HG03066 (cell line): ENCODE data around the gene SLC46A2.

Source experiments
- ATAC-seq: cut with Tn5 transposase; IDR thresholded peaks from one replicate; pipeline ENCODE4 v1.9.1; 2021; ENCODE audit warnings: low read depth; ENCODE audit not compliant: unreplicated experiment

SLC46A2 gene, protein sequence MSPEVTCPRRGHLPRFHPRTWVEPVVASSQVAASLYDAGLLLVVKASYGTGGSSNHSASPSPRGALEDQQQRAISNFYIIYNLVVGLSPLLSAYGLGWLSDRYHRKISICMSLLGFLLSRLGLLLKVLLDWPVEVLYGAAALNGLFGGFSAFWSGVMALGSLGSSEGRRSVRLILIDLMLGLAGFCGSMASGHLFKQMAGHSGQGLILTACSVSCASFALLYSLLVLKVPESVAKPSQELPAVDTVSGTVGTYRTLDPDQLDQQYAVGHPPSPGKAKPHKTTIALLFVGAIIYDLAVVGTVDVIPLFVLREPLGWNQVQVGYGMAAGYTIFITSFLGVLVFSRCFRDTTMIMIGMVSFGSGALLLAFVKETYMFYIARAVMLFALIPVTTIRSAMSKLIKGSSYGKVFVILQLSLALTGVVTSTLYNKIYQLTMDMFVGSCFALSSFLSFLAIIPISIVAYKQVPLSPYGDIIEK

GRCh38 chr9:112890106-112891081 lies at the start of gene SLC46A2:
SLC46A2 (minus strand) TSS chr9:112890876; CDS start chr9:112890681, 195 bp downstream.
- no peak for ATAC-seq

- no peak for ATAC-seq
Measured at GRCh38 chr9:112939418-112939817, 48.7 kb upstream of the SLC46A2 start.

- no peak for ATAC-seq
Measured at GRCh38 chr9:112933696-112934095, 43.0 kb upstream of the SLC46A2 start.

DNA sequence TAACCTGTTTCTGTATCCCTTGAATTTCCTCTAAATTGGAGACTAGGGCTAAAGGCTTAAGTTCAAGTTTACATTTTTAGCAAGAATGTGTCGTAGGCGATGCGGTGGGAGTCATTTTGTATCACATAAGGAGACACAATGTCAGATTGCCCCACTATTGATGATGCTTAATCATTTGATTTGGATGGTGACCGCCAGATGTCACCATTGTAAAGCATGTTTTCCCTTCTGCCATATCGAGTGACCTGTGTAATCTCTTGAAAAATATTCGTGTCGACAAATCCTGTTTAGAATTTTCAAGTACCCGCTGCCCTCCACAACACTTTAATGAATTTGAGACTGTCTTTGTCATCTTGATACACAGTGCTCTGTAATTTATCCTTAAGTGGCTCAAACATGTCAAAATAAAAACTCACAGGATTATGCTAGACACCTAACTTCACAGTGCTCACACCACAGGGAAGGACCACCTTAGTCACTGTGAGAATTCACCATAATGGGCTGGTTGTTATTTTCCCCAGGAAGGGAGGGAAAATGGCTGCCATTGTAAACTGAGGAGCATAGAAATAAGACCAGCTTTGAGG lies 34.5 kb upstream of the SLC46A2 start:
- ATAC-seq: no peak

DNA sequence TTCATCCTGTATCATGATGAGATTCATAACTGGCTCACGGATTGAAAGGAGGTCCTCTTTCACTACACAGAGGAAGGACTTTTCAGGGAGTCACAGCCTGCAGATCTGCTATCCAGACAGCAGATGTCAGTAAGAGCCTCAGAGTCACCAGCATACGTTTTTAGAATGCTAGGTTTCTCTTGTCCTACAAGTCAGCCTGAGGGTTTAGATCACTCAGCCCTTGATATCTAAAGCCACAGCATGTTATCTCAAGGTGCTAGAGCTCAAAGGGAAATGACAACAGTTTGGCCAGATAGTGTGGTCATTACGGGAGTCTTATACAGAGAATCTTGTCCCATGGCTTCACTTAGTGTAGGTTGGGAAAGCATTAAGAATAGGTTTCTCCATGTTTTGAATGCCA lies 30.9 kb upstream of the SLC46A2 start:
- no peak for ATAC-seq

DNA sequence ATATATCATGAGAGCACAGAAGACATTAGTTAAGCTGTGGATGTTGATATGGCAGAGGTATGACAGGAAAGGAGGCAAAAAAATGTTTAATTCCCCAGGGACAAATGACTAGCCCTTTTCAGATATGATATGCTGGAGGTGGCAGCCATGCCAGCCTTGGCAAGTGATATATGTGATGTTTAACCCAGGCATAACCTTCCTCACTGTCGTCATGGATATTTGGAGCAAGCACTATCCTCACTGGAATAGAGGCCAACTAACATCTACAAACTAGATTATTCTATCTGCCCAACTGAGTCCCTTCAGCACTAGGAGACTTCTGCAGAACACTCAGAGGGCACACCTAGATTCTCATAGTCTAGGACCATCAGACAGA lies 27.3 kb upstream of the SLC46A2 start:
- no peak for ATAC-seq

- no peak for ATAC-seq
Measured at GRCh38 chr9:112917047-112917986, 26.6 kb upstream of the SLC46A2 start.

GRCh38 chr9:112914524-112914923 lies 23.8 kb upstream of the SLC46A2 start:
- no peak for ATAC-seq

- no peak for ATAC-seq
Measured at GRCh38 chr9:112913326-112913725, 22.6 kb upstream of the SLC46A2 start.

- no peak for ATAC-seq
Measured at GRCh38 chr9:112912636-112913035, 22.0 kb upstream of the SLC46A2 start.

DNA sequence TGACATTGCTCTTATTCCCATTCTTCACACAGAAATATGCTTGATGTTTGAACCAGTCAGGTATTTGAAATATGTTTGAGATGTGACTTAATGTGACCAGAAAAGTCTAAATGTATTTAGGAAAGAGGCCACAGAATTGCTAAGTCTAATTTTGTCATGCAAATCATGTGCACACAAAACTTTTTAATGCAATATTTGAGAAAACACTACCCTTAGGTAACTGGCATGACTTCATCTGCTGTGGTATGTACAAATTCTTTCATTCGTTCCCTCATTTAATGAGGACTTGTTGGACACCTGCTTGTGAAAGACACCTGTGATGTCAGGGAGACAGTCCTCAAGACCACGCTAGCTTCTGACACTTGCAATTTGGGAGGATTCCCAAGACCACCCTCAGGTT lies 21.1 kb upstream of the SLC46A2 start:
- ATAC-seq: no peak

DNA sequence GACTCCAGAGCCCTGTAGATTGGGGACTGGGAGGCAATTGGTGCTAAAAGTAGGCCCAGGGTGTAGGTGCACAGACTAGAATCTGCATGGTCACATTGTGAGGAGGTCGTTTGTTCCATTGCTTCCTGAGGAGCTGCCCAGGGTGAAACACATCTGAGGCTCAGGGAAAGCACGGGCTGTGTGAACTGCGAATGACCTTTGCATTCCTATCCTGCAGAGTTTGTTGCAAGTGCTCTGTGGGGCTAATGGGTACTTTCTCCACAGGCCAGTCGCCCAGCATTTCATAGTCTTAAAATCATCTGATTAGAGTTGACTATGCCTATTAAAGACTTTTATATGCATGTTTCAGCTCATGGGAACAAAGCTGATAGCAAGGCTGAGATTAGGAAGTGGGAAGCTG lies 14.4 kb upstream of the SLC46A2 start:
- no peak for ATAC-seq

DNA sequence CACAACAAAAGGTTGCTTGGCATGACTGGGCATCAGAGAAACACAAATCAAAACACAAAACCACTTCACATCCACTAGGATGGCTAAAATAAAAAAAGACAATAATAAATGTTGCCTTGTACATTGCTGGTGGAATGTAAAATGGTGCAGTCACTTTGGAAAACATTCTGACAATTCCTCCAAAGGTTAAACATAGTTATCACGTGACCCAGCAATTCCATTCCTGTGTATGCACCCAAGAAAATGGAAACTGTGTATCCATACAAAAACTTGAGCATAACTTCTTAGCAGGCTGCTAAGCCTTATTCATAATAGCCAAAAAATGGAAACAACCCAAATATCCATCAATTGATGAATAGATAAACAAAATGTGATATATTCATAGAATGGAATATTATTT lies 10.2 kb upstream of the SLC46A2 start:
- ATAC-seq: no peak

DNA sequence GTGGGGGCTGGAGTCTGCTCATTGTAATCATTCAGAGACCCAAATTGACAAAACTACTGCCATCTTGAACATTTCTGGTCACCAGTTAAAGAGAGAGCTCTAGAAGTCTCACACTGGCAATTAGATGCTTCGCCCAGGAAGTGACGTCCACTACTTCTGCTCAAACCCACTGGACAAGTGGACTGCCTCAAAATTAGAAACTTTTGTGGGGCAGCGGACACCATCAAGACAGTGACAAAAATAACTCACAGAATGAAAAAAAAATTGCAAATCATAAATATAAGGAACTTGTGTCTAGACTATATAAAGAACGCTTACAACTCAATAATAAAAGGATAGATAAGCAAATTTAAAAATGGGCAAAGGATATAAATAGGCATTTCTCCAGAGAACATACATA lies 9.8 kb upstream of the SLC46A2 start:
- no peak for ATAC-seq

GRCh38 chr9:112898872-112899311 lies 8.2 kb upstream of the SLC46A2 start:
- no peak for ATAC-seq

GRCh38 chr9:112896131-112896530 lies 5.5 kb upstream of the SLC46A2 start:
- no peak for ATAC-seq

DNA sequence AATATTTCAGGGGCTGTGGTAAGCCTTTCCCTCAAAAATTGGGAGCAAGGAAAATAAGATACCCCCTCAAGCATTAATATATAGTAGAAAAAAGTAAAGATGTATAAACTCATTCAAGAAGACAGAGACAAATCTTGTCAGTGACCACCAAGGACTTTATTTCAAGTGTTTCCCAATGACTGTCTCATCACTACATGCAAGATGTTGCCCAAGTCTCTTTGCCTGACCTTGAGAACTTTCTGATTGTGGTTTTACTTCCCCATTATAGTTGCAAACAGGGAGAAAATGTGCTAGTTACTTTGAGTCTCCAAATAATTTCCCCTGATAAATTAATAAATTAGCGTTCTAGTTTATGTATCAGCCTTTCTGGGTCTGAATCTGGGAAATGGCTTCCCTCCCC lies 4.0 kb upstream of the SLC46A2 start:
- ATAC-seq: no peak

DNA sequence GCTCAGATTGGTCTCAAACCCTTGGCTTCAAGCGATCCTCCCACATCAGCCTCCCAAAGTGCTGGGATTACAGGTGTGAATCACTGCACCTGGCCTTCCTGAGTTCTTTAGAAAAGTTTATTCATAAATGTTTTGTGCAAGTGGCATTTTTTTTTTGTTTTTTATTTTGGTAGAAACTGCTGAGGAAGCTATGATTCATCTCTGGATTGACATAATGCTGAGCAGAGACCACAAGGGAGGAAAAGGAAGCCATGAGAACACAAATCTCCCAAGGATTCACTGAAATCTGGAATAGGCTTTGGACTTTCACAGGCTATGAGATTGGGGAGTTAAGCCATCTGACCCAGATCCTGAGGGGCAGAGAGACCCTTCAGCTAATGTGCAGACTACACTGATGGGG lies 3.4 kb upstream of the SLC46A2 start:
- ATAC-seq: no peak

- no peak for ATAC-seq
Measured at GRCh38 chr9:112892981-112893380, 2.3 kb upstream of the SLC46A2 start.

DNA sequence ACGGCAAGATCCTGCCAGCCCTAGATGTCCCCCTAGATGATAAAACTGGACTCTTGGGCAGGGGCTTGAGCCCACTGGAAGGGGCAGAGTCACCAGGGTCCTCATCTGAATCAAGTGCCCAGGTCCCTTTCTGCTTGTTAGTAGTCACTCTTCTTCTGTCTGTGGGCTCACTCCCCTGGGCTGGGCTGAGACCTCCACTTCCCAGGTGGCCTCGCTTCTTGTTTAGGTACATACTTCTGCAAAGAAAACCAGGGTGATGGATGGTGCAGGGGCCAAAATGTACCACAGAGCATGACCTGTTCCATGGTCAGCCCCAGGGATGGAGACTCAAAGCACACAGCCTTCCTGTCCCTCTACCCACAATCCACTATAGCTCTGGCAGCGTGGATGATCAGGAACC lies 845 bp upstream of the SLC46A2 start:
- no peak for ATAC-seq
